ENCODE data around the gene TSTD2.
A peak's percentile ranks its signal among the peaks of the same experiment; 100 is the strongest.
"Not testable (repeated sequence)": the region's sequence is repeated elsewhere in the genome, so short reads cannot be mapped to it uniquely, and the experiment has no call there.

Gene TSTD2

GRCh38 chr9:97629156-97629555, 4.0 kb downstream of the TSTD2 start:
- no peak for DNase-seq

GRCh38 chr9:97628668-97629067, 4.5 kb downstream of the TSTD2 start:
- no peak for DNase-seq

GRCh38 chr9:97627624-97628023, 5.5 kb downstream of the TSTD2 start:
- DNase-seq = no peak

GRCh38 chr9:97625620-97626019, 7.5 kb downstream of the TSTD2 start:
- DNase-seq = no peak

DNA sequence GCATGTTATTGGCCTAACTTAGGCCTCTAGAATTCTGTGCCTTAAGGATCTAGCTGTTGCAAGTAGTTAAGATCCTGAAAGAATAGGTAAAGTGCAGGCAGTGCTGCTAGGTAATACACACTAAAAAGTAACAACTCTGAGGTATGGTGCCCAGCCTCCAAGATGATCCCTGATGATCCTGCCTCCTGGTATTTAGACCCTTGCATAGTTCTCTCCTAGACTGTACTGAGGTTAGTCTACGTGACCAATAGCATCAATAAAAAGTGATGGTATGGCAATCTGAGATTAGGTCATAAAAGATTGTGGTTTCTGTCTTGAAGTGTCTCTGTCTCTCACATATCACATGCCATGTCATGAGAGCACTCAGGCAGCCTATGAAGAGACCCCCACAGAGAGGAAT, 9.2 kb downstream of the TSTD2 start:
- no peak for DNase-seq

DNA sequence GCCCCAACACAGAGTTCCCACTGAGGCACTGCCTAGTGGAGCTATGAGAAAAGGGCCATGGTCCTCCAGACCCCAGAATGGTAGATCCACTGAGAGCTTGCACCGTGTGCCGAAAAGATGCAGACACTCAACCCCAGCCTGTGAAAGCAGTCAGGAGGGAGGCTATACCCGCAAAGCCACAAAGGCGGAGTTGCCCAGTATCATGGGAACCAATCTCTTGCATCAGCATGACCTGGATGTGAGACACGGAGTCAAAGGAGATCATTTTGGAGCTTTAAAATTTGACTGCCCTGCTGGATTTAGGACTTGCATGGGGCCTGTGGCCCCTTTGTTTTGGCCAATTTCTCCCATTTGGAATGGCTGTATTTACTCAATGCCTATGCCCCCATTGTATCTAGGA, 10.7 kb downstream of the TSTD2 start:
- DNase-seq = not testable (repeated sequence)

GRCh38 chr9:97620063-97620462, 13.1 kb downstream of the TSTD2 start:
- not testable (repeated sequence) for DNase-seq

DNA sequence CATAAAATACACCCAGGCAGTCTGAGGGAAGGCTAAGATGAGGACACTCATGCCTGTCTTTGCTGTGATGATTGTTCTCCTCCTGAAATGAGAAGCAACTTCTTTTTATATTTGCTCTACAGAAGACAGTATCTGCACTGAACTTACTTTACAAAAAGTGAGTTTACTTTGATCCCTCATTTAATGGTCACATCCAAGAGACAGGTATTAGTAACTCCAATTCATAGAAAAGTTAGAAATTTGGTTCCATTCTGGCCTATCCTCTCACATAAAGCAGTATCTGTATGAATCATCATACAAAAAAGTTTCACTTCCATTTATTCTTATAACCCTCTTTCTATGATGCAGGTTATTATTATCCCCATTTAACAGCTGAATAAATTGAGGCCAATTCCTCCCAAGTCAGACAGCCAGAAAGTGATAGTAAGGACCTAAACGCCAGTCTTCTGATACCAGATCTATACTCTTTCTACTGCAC, 15.2 kb downstream of the TSTD2 start:
- DNase-seq = no peak

DNA sequence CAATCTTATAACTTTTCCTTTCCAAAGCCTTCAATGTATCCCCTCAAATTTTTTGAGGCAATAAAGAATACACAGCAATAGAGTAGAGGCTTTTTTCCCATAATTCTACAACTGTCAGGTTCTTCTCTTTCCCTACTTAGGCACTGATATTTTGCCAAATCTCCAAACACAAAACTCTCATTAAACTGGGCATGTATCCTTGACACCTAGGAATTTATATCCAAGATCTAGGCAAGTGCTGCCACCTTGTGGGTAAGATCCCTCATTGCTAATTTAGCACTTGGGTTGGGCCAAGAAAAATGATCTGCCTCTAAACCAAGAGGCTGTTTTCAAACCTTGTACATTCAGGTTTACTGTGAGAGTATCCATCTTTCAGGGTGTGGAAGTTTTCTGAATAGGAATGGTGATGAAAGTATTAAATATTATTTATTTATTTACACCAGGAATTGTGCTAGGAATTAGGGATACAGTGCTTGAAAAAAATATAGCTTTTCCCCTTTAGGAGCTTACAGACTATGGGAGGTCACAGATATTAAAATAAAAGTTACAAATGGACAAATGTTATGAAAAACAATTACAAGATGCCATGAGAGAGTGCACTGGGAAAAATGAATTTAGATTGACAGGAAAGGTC, 17.6 kb downstream of the TSTD2 start:
- peak; percentile 46 for DNase-seq

- DNase-seq = no peak
Measured at GRCh38 chr9:97604901-97605645, 28.1 kb downstream of the TSTD2 start.

DNA sequence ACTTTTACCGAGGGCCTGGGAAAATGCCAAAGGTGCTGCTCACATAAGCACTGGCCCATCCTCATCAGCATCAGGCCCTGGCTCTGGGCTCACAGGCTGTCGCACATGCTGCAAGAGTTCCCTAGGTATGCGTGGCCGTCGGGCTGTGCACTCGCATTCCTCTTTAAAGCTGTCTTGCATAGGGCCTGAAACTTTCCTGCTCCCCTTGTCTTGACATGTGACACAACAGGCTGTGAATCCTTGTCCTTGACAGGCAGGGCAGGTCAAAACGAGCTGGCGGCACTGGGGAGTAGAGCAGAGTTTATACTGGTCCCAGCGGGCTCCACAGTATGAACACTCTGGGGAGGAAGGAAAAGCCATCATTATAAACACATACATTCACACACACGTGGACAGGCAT, 30.7 kb downstream of the TSTD2 start:
- no peak for DNase-seq

DNA sequence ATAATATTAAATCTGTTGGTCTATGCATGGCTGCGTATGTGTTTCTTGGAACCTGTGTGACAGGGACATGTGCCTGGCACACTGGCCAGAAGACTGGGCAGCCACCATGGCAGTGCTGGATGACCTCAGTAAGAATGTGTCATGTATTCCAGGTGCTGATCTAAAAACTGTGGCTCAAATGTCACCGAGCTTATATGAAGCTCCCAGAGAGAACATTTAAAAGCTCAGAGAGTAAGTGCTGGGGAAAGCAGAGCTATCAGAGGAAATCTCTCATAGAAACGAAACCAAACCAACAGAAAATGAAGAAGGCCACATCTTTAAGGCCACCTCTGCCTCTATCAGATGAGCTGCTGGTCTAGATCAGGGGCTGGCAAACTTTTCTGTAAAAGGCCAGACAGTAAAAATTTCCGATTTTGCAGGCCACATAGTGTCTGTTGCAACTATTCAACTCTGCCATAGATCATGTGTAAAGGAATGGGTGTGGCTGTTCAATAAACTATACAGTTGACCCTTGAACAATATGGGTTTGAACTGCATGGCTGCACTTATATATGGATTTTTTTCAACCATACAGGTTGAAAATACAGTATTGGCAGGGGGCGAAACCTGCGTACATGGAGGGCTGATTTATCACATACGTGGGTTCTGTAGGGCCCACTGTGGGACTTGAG, 31.8 kb downstream of the TSTD2 start:
- DNase-seq = no peak

GRCh38 chr9:97600531-97601227, 32.5 kb downstream of the TSTD2 start:
- no peak for DNase-seq

DNA sequence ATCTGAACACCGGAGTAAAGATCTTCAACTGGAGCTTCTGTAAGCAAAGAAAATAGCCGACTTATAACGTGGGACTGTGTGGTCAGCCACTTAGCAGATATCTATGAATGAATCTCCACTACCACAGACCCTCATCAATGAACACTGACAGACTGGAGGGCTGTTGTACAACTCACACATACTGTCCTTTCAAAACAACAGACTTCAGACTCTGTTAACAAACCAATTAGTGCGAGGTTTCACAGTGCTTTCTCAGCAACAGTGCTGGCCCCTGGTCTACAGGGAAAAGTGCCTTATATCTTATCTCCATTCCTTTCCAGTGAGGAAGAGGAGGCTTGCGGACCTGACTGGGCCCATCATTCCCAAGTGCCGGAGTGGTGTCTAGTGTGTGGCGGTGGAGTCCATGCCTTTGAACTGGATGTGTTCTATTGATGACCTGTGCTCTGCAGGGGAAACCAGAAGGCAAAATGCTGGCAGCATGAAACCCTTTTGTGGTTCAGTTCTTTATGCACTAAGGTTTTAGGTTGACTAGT, 33.8 kb downstream of the TSTD2 start:
- DNase-seq = no peak

GRCh38 chr9:97598461-97599288, 34.5 kb downstream of the TSTD2 start:
- peak; percentile 66 for DNase-seq

DNA sequence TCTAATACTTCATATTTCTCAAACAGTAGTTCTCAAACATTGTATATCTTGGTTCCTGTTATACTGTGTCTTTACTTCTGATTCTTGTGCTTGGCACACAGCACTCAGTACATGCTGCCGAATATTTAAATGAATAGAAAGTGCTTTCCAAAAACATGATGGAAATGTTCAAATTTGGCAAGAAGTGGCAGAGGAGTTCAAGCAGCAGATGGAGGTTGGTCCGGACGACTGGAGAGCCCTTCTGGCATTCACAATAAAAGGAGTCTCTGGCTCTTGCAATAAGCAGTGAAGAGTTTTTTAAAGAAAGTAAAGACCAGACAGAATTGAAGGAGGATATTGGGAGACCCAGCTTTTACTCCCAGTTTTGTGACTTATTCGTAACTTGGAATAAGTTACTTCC, 36.3 kb downstream of the TSTD2 start:
- no peak for DNase-seq

- no peak for DNase-seq
Measured at GRCh38 chr9:97594381-97594921, 38.7 kb downstream of the TSTD2 start.

DNA sequence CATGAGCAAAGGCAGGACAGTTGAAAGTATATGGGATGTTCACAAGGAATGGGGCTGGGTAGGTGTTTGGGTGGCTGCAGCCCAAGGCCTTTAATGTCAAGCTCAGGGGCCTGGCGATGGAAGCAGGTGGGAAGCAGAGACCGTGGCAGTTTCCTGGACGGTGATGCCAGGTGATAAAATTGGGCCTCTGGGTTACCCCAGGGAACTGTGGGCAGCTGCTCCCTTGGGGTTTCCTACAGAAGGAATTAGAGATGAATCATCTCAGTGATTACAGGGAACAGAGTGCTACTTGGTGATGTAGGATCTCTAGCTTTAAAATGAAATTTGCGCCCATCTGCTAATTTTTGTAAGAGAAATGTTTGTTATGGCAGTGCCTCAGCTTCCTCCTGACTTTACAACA, 39.2 kb downstream of the TSTD2 start:
- no peak for DNase-seq

DNA sequence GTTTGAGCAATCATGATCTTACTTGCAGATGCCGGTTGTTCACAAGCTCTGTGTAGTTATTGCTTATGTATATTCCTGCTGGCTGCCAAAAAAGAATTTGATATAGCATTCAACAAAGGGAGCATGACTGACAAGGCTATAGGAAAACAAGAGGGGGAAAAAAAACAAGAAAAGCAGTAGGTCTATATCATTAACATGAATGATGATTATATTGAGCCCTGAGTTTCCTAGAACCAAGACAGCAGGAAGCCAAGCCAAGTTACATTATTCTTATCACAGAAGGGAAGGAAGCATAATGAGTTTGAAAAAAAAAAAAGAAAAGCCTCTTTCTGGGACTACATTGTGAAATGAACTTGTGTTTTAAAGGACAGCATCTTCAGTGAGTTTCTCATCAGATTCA, 41.0 kb downstream of the TSTD2 start:
- no peak for DNase-seq

DNA sequence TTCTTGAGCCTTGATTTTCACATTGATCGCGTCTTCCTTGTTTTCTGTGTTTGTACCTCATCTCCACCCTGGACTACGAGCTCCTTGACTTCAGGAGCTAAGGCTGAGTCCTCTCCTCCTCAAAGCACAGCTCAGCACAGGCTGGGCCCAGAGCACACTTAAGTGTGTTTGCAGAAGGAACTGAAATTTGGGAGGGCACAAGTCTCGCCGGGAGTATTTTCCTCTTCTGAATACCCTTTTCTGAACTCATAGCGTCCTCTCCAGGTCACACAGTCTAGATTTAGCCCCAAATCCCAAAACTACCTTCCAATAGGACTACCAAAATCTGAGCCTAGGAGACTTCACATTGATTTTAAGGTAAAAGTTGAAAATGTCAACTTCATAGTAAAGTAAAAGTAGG, 41.6 kb downstream of the TSTD2 start:
- no peak for DNase-seq

- DNase-seq = not testable (repeated sequence)
Measured at GRCh38 chr9:97586909-97587308, 46.3 kb downstream of the TSTD2 start.

DNA sequence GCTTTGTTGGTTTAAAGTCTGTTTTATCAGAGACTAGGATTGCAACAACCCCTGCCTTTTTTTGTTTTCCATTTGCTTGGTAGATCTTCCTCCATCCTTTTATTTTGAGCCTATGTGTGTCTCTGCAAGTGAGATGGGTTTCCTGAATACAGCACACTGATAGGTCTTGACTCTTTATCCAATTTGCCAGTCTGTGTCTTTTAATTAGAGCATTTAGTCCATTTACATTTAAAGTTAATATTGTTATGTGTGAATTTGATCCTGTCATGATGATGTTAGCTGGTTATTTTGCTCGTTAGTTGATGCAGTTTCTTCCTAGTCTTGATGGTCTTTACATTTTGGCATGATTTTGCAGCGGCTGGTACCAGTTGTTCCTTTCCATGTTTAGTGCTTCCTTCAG, 48.4 kb downstream of the TSTD2 start:
- DNase-seq = not testable (repeated sequence)

Data from CD4-positive, alpha-beta T cell treated with Interleukin-15 for 1 hour (primary cell).